ENCODE data around the gene CLASP2. TPM values are rescaled to one million over a fixed set of nuclear protein-coding genes. Genes with fewer than 3 reads are reported as not detected.

CLASP2 gene
- total RNA-seq, 1 experiment from 2014 or later: 40.4 TPM

- DNase-seq (ENCODE audit: low read depth, low spot score): no peak
- Histone ChIP-seq H3K9me3 (ENCODE audit: control insufficient read depth, insufficient read depth, low read depth, low read length) (no peaks in the 10 kb centered on the region), H3K36me3 (ENCODE audit: control insufficient read depth, insufficient read depth, low read length) (no peaks in the 10 kb centered on the region; the same call in 1 of the 2 replicates), H3K4me1 (ENCODE audit: control insufficient read depth, insufficient read depth, low read length) (no peaks in the 10 kb centered on the region), H3K27ac (ENCODE audit: low read length) (no peak overlapping the region), H3K27me3 (ENCODE audit: control insufficient read depth, insufficient read depth, low read length) (no peaks in the 10 kb centered on the region), H3K4me3 (ENCODE audit: low read depth in 2 of 2, low read length in 2 of 2) (no peak overlapping the region)
- POLR2A ChIA-PET: no interaction called here
- CTCF ChIA-PET: no interaction called here
- in situ Hi-C loops (cut with HindIII; ENCODE audit: low pct_unique_long_range_greater_than_20kb, low sequenced_read_pairs): no loop called here
- ATAC-seq: no peak
- no TSS peak for BruUV-seq (replicated peaks)
- TF ChIP-seq, protein P1, sequence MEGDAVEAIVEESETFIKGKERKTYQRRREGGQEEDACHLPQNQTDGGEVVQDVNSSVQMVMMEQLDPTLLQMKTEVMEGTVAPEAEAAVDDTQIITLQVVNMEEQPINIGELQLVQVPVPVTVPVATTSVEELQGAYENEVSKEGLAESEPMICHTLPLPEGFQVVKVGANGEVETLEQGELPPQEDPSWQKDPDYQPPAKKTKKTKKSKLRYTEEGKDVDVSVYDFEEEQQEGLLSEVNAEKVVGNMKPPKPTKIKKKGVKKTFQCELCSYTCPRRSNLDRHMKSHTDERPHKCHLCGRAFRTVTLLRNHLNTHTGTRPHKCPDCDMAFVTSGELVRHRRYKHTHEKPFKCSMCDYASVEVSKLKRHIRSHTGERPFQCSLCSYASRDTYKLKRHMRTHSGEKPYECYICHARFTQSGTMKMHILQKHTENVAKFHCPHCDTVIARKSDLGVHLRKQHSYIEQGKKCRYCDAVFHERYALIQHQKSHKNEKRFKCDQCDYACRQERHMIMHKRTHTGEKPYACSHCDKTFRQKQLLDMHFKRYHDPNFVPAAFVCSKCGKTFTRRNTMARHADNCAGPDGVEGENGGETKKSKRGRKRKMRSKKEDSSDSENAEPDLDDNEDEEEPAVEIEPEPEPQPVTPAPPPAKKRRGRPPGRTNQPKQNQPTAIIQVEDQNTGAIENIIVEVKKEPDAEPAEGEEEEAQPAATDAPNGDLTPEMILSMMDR (IDR thresholded peaks at IDR 0.05): no peak
- TF ChIP-seq REST (IDR thresholded peaks at IDR 0.05; ENCODE audit: insufficient read depth in 1 of 2, low read depth in 2 of 2, low read length in 1 of 2): no peak
- no peak for TF ChIP-seq SIN3A (IDR thresholded peaks at IDR 0.05; ENCODE audit: borderline replicate concordance, insufficient read depth, low read depth, low read length)
- TF ChIP-seq POLR2AphosphoS5 (IDR thresholded peaks at IDR 0.05; ENCODE audit: low read depth, low read length): no peak
- TF ChIP-seq TCF7L2 (IDR thresholded peaks at IDR 0.05; ENCODE audit: low read depth, low read length): no peak
- intact Hi-C loops (cut with micrococcal nuclease; ENCODE audit: unreplicated experiment): no loop called here
These were observed 120.8 kb downstream of the CLASP2 start for GRCh38 chr3:33597257-33597689.

GRCh38 chr3:33592999-33593398, 125.1 kb downstream of the CLASP2 start:
- intact Hi-C loops (cut with micrococcal nuclease; ENCODE audit: unreplicated experiment): no loop called here
- in situ Hi-C loops (cut with HindIII; ENCODE audit: low pct_unique_long_range_greater_than_20kb, low sequenced_read_pairs): no loop called here
- no TSS peak for BruUV-seq (replicated peaks)

More at GRCh38 chr3:33592999-33593398, 125.1 kb downstream of the CLASP2 start:
- Histone ChIP-seq H3K9me3 (ENCODE audit: control insufficient read depth, insufficient read depth, low read depth, low read length) (no peaks in the 10 kb centered on the region), H3K27ac (ENCODE audit: low read length) (no peak overlapping the region), H3K27me3 (ENCODE audit: control insufficient read depth, insufficient read depth, low read length) (no peaks in the 10 kb centered on the region), H3K4me1 (ENCODE audit: control insufficient read depth, insufficient read depth, low read length) (no peaks in the 10 kb centered on the region), H3K36me3 (ENCODE audit: control insufficient read depth, insufficient read depth, low read length) (no peaks in the 10 kb centered on the region; the same call in 1 of the 2 replicates), H3K4me3 (ENCODE audit: low read depth in 2 of 2, low read length in 2 of 2) (no peak overlapping the region)
- TF ChIP-seq, protein P1 (IDR thresholded peaks at IDR 0.05): no peak
- TF ChIP-seq POLR2AphosphoS5 (IDR thresholded peaks at IDR 0.05; ENCODE audit: low read depth, low read length): no peak
- no peak for TF ChIP-seq TCF7L2 (IDR thresholded peaks at IDR 0.05; ENCODE audit: low read depth, low read length)
- no peak for TF ChIP-seq REST (IDR thresholded peaks at IDR 0.05; ENCODE audit: insufficient read depth in 1 of 2, low read depth in 2 of 2, low read length in 1 of 2)
- no peak for TF ChIP-seq SIN3A (IDR thresholded peaks at IDR 0.05; ENCODE audit: borderline replicate concordance, insufficient read depth, low read depth, low read length)
- DNase-seq (ENCODE audit: low read depth, low spot score) (no peak), ATAC-seq (no peak)
- POLR2A ChIA-PET: no interaction called here
- CTCF ChIA-PET: no interaction called here

Data from Panc1 (cell line).